Thyroid gland (tissue), 4 donors: ENCODE measurements around the gene CADPS. TPM values are rescaled to one million over a fixed set of nuclear protein-coding genes. Genes with fewer than 3 reads are reported as not detected.

Source experiments
- DNase-seq, 2 donors: peaks; one replicate each; pipeline ENCODE4 v3.0.0-alpha.2; 2019
- H3K27ac ChIP-seq, 3 donors: fragments of 200-600 bp; sonication (generic); 1 replicate in 2 of 3; 2 replicates in 1 of 3; pipeline ENCODE4 v1.5.1; 2016 to 2019; ENCODE audit warnings: mild to moderate bottlenecking in 1 of 3, moderate library complexity in 1 of 3
- H3K27me3 ChIP-seq: fragments of 200-600 bp; sonication (generic); one replicate; pipeline ENCODE4 v1.5.1; 2019
- H3K36me3 ChIP-seq, 2 donors: fragments of 200-600 bp; sonication (generic); one replicate each; pipeline ENCODE4 v1.5.1; 2016 to 2019
- H3K4me1 ChIP-seq, 2 donors: fragments of 200-600 bp; sonication (generic); one replicate each; pipeline ENCODE4 v1.5.1; 2017 to 2019
- H3K4me3 ChIP-seq, 3 donors: fragments of 200-600 bp; sonication (generic); replicated peaks in 1 of 3; 1 replicate in 2 of 3; 2 replicates in 1 of 3; pipeline ENCODE4 v1.5.1; 2016; ENCODE audit warnings: mild to moderate bottlenecking in 1 of 3
- H3K9me3 ChIP-seq: fragments of 200-600 bp; sonication (generic); one replicate; pipeline ENCODE4 v1.5.1; 2017
- CTCF ChIP-seq, 6 experiments: fragments of 200-600 bp in 3 of 6; fragments of 450-650 bp in 3 of 6; sonication (generic) in 3 of 6; IDR thresholded peaks; one replicate each; pipeline ENCODE4 v1.5.1; 2016 to 2019; ENCODE audit warnings: antibody characterized with exemption in 6 of 6, mild to moderate bottlenecking in 2 of 6, inconsistent platforms in 1 of 6, moderate library complexity in 1 of 6
- POLR2A ChIP-seq, 2 donors: fragments of 450-650 bp; IDR thresholded peaks; one replicate each; pipeline ENCODE4 v1.6.1; 2017; ENCODE audit warnings: antibody characterized with exemption in 2 of 2, mild to moderate bottlenecking in 2 of 2, moderate library complexity in 1 of 2
- WGBS, 2 donors: methylation state at CpG; one replicate each; pipeline ENCODE4 v1.1.5; 2017; 5-methylcytosine and 5-hydroxymethylcytosine counted together
- intact Hi-C: fragments of 100-400 bp; cut with DNase I; formaldehyde crosslinking; loops from one replicate; pipeline ENCODE4 v1.15.1; 2023
- total RNA-seq, 4 donors: library from RNA; depleted of rRNA; stranded (reverse); fragments of >200 nt; gene quantifications; one replicate each; pipeline ENCODE4 v1.2.3, GENCODE V29; 2016

Gene CADPS
- total RNA-seq, 4 donors from 2014 or later = 1.6 to 9.5 TPM; not detected in 2

- Histone ChIP-seq H3K9me3 (no peaks in the 10 kb centered on the region), H3K4me3 (no peak overlapping the region), H3K27ac (no peak overlapping the region), H3K27me3 (no peaks in the 10 kb centered on the region), H3K4me1 (no peaks in the 10 kb centered on the region), H3K36me3 (no peaks in the 10 kb centered on the region)
- DNase-seq = no peak
- WGBS, 2 donors = 83 to 88% methylated on average over 2 of the region's 2 CpGs
- TF ChIP-seq CTCF (IDR thresholded peaks at IDR 0.05) (no peak), POLR2A (IDR thresholded peaks at IDR 0.05) (no peak)
- intact Hi-C loops = no loop called here
Observed at GRCh38 chr3:62795978-62796657, 79.1 kb downstream of the CADPS start.

GRCh38 chr3:62793946-62794345 is 81.3 kb downstream of the CADPS start:
- intact Hi-C loops = no loop called here
- H3K27ac ChIP-seq = no peak overlapping the region
- 79 to 87% methylated on average over 2 of the region's 2 CpGs for WGBS, 2 donors
- no peak for TF ChIP-seq CTCF (IDR thresholded peaks at IDR 0.05)
- no peak for TF ChIP-seq POLR2A (IDR thresholded peaks at IDR 0.05)
- H3K9me3 ChIP-seq = no peaks in the 10 kb centered on the region
- no peak overlapping the region for H3K4me3 ChIP-seq
- no peaks in the 10 kb centered on the region for H3K36me3 ChIP-seq
- no peaks in the 10 kb centered on the region for H3K4me1 ChIP-seq
- no peak for DNase-seq
- H3K27me3 ChIP-seq = no peaks in the 10 kb centered on the region

GRCh38 chr3:62785384-62785783 is 89.8 kb downstream of the CADPS start:
- Histone ChIP-seq H3K27me3 (no peaks in the 10 kb centered on the region), H3K4me3 (no peak overlapping the region), H3K4me1 (no peaks in the 10 kb centered on the region), H3K9me3 (no peaks in the 10 kb centered on the region), H3K27ac (no peak overlapping the region), H3K36me3 (no peaks in the 10 kb centered on the region)
- intact Hi-C loops = no loop called here
- DNase-seq = no peak
- TF ChIP-seq CTCF (IDR thresholded peaks at IDR 0.05) = no peak
- TF ChIP-seq POLR2A (IDR thresholded peaks at IDR 0.05) = no peak
- 77 to 78% methylated on average over 1 of the region's 1 CpG for WGBS, 2 donors

GRCh38 chr3:62781121-62781520 is 94.1 kb downstream of the CADPS start:
- no peaks in the 10 kb centered on the region for H3K27me3 ChIP-seq
- intact Hi-C loops = no loop called here
- no peaks in the 10 kb centered on the region for H3K36me3 ChIP-seq
- H3K9me3 ChIP-seq = no peaks in the 10 kb centered on the region
- no peak overlapping the region for H3K4me3 ChIP-seq
- DNase-seq = no peak
- H3K27ac ChIP-seq = no peak overlapping the region
- TF ChIP-seq CTCF (IDR thresholded peaks at IDR 0.05) = no peak
- TF ChIP-seq POLR2A (IDR thresholded peaks at IDR 0.05) = no peak
- H3K4me1 ChIP-seq = no peaks in the 10 kb centered on the region
- 76 to 90% methylated on average over 3 of the region's 3 CpGs for WGBS, 2 donors

- WGBS, 2 donors = 85 to 89% methylated on average over 4 of the region's 4 CpGs
- H3K9me3 ChIP-seq = no peaks in the 10 kb centered on the region
- H3K4me3 ChIP-seq = no peak overlapping the region
- H3K27ac ChIP-seq = no peak overlapping the region
- H3K4me1 ChIP-seq = peaks cover 0 to 6% of the 10 kb centered on the region in 2 donors
- intact Hi-C loops = no loop called here
- TF ChIP-seq POLR2A (IDR thresholded peaks at IDR 0.05) (no peak), CTCF (IDR thresholded peaks at IDR 0.05) (no peak)
- H3K36me3 ChIP-seq = no peaks in the 10 kb centered on the region
- no peaks in the 10 kb centered on the region for H3K27me3 ChIP-seq
- DNase-seq = no peak
Observed at GRCh38 chr3:62777674-62778073, 97.5 kb downstream of the CADPS start.
